Stimulated activated CD8-positive, alpha-beta memory T cell treated with anti-CD3 and anti-CD28 coated beads, Interleukin-7, amount 100 ng/mL, for 24 hours (primary cell): ENCODE results near the gene UCHL5.
"Not testable (repeated sequence)": the region's sequence is repeated elsewhere in the genome, so short reads cannot be mapped to it uniquely, and the experiment has no call there.

Source experiments
- DNase-seq: peaks from one replicate; pipeline ENCODE4 v3.0.0-alpha.2; 2020; ENCODE audit warnings: low read depth

The UCHL5 gene

DNA sequence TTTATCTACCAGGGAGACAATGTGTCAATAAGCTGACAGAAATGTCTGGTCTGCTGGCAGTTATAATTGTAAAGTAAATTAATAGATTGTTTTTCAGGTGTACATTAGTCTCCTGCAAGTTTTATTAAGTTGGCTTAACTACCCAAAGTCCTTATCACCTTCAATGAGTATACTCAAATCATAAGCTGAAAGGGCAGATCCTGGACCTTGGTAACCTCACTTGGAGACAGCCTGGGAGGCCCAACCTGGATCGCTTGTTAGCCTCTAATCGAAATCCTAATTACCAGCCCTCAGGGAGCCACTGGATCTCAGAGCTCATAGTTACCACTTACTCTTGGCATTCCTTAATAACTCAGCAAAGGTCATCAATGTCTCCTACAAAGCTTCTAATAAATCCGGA is 49.7 kb downstream of the UCHL5 start:
- no peak for DNase-seq

DNA sequence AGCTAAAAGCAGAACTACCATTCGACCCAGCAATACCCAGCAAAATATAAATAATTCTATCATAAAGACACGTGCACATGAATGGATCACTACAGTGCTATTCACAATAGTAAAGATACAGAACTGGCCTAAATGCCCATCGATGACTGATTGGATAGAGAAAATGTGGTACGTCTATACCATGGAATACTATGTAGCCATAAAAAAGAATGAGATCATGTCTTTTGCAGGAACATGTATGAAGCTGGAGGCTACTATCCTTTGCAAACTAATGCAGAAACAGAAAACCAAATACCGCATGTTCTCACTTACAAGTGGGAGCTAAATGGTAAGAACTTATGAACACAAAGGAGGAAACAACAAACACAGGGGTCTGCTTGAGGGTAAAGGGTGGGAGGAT is 53.4 kb downstream of the UCHL5 start:
- DNase-seq: no peak

GRCh38 chr1:192998536-192998935 is 60.6 kb downstream of the UCHL5 start:
- no peak for DNase-seq

DNA sequence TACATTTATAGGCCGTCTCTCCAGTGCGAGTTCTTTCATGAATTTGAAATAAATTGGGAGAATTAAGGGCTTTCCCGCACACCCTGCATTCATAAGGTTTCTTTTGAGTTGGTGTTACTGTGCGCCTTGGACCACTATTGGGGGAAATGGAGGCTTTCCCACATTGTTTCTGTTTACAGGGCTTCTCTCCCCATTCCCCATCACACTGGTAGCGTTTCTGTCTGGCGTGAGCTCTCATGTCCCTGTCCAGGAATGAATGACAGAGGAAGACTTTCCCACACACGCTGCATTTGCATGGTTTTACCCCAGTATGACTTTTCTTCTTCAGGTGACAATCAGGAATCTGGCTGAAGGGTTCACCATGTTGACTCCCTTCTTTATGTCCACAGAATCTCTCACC is 65.0 kb downstream of the UCHL5 start:
- DNase-seq: no peak

- no peak for DNase-seq
Measured at GRCh38 chr1:192993426-192994085, 65.6 kb downstream of the UCHL5 start.

DNA sequence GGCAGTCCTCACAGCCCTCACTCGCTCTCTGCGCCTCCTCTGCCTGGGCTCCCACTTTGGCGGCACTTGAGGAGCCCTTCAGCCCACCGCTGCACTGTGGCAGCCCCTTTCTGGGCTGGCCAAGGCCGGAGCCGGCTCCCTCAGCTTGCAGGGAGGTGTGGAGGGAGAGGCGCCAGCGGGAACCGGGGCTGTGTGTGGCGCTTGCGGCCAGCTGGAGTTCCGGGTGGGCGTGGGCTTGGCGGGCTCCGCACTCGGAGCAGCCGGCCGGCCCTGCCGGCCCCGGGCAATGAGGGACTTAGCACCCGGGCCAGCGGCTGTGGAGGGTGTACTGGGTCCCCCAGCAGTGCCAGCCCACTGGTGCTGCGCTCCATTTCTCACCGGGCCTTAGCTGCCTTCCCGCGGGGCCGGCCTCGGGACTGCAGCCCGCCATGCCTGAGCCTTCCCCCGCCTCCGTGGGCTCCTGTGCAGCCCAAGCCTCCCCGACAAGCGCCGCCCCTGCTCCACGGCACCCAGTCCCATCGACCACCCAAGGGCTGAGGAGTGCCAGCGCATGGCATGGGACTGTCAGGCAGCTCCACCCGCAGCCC is 72.3 kb downstream of the UCHL5 start:
- DNase-seq: not testable (repeated sequence)

DNA sequence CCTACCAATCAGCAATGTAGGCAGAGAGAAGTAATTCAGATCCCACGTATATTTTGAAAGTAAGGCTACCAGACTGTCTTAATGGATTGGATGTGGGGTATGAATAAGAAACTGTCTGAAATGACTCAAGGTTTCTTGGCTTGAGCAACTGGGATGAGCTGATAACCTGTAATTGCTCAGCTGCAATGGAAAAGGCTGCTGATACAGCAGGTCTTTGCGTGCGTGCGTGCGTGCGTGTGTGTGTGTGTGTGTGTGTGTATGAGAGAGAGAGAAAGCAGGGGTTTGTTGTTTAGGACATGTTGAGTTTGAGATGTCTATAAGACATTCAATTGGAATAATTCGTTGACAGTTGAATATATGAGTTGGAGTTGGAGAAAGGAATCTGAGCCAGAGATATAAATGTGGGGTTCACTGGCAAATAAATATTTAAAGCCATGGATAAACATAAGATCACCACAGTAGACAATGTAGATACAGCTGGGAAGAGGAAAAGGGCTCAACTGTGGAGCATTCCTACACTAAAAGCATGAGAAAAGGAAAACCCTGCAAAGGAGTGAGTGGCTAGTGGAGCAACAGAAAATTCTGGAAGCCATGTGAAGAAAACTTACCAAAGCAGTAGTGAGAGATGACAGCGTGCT is 72.9 kb downstream of the UCHL5 start:
- DNase-seq: no peak

GRCh38 chr1:192984080-192984479 is 75.1 kb downstream of the UCHL5 start:
- DNase-seq: no peak

GRCh38 chr1:192983349-192983980 is 75.7 kb downstream of the UCHL5 start:
- DNase-seq: no peak

GRCh38 chr1:192980856-192981255 is 78.3 kb downstream of the UCHL5 start:
- DNase-seq: no peak

GRCh38 chr1:192980334-192980733 is 78.8 kb downstream of the UCHL5 start:
- DNase-seq: not testable (repeated sequence)

DNA sequence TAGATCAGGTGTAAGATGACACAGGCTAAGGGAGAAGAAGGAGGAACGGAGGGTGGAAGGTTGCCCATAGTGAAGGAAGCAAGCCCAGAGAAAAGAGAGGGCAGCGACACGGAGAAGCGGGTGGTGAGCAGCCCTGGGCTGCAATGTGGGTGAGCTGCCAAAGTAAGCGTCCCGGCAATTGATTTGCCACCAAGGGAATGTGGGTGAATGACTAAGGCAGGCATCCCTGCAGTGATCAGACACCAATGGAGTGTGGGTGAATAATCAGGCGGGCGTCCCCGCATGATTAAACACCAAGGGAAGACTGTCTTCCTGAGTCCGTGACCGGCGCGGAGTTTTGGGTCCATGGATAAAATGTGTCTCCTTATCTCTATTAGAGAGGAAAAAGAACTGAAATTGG is 79.6 kb downstream of the UCHL5 start:
- no peak for DNase-seq

DNA sequence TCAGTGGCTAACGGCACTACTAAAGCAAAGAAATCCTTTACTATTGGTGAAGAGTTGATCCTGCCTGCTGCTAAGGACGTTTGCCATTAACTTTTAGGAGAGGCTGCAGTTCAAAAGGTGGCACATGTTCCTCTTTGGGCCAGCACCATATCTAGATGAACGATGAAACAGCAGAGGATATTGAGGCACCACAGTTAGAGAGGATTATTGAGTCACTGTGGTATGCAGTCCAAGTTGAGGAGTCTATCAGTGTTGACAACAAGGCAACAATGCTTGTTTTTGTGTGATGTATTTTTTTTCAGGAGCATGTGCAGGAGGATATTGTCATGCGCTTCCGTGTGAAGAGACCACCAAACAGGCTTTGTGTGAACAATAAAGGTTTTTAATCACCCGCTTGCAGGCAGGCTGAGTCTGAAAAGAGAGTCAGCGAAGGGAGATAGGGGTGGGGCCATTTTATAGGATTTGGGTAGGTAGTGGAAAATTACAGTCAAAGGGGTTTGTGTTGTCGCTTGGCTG is 80.9 kb downstream of the UCHL5 start:
- no peak for DNase-seq

- no peak for DNase-seq
Measured at GRCh38 chr1:192977089-192977706, 82.0 kb downstream of the UCHL5 start.

GRCh38 chr1:192976576-192976975 is 82.6 kb downstream of the UCHL5 start:
- no peak for DNase-seq

- DNase-seq: no peak
Measured at GRCh38 chr1:192974701-192975100, 84.5 kb downstream of the UCHL5 start.

GRCh38 chr1:192973988-192974387 is 85.2 kb downstream of the UCHL5 start:
- no peak for DNase-seq

- DNase-seq: no peak
Measured at GRCh38 chr1:192973202-192973601, 86.0 kb downstream of the UCHL5 start.

GRCh38 chr1:192969091-192969490 is 90.1 kb downstream of the UCHL5 start:
- no peak for DNase-seq

DNA sequence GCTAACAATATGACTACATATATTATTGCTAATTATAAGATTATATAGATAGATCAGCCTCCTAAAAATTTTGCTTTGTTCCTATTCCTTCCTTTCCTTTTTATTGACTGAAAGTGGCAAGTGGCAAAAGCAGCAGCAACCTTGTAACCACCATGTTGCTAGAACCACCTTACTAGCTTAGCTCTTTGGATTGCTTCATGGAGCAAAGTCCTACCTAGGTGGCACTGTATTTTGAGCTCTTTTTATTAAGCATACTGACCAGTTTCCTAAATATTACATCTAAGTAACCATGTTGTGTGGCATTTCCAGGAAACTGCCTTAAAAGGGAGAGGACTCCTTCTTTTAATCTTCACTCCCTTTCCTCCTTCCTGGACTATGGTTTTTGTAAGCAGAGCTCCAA is 90.8 kb downstream of the UCHL5 start:
- DNase-seq: no peak

- DNase-seq: no peak
Measured at GRCh38 chr1:192967901-192968300, 91.3 kb downstream of the UCHL5 start.

GRCh38 chr1:192967211-192967877 is 91.8 kb downstream of the UCHL5 start:
- DNase-seq: no peak
